Thoracic aorta (tissue), 2 donors: ENCODE results near the gene OR6Y1. TPM values are rescaled to one million over a fixed set of nuclear protein-coding genes. Genes with fewer than 3 reads are reported as not detected.

Source experiments
- ATAC-seq: fragments of 150-250 bp; one replicate; pipeline ENCODE4 v1.8.0; 2017; ENCODE audit warnings: low read depth; ENCODE audit not compliant: insufficient number of reproducible peaks, low FRiP score
- DNase-seq: peaks from one replicate; pipeline ENCODE4 v3.0.0-alpha.2; 2020; ENCODE audit warnings: low spot score
- H3K27ac ChIP-seq, 2 donors: fragments of 200-600 bp; sonication (generic); 1 replicate in 1 of 2; 2 replicates in 1 of 2; pipeline ENCODE4 v1.5.1; 2016; ENCODE audit warnings: mild to moderate bottlenecking in 2 of 2, moderate library complexity in 2 of 2
- H3K27me3 ChIP-seq: fragments of 200-600 bp; sonication (generic); replicated peaks from 2 replicates; pipeline ENCODE4 v1.6.0; 2016; ENCODE audit warnings: mild to moderate bottlenecking; ENCODE audit not compliant: insufficient read depth
- H3K36me3 ChIP-seq: fragments of 200-600 bp; sonication (generic); one replicate; pipeline ENCODE4 v1.5.1; 2016
- H3K4me1 ChIP-seq, 2 donors: fragments of 200-600 bp; sonication (generic); 1 replicate in 1 of 2; 2 replicates in 1 of 2; pipeline versions ENCODE4 v1.5.1 to v1.6.0; 2016; ENCODE audit warnings: low read depth in 2 of 2, mild to moderate bottlenecking in 1 of 2; ENCODE audit not compliant: control insufficient read depth in 1 of 2
- H3K4me3 ChIP-seq: fragments of 200-600 bp; sonication (generic); 2 replicates; pipeline ENCODE4 v1.5.1; 2016; ENCODE audit warnings: mild to moderate bottlenecking
- H3K9me3 ChIP-seq: fragments of 200-600 bp; sonication (generic); 2 replicates; pipeline ENCODE4 v1.5.1; 2016
- total RNA-seq, 2 donors: library from RNA; depleted of rRNA; stranded (reverse); fragments of >200 nt; gene quantifications; one replicate each; pipeline versions ENCODE4 v1.1.0 to v1.2.3, GENCODE V29; 2016
- TF ChIP-seq, protein P1 (sequence below): fragments of 200-600 bp; sonication (generic); IDR thresholded peaks from one replicate; pipeline ENCODE4 v1.5.1; 2019; ENCODE audit warnings: antibody characterized with exemption

OR6Y1 gene
- total RNA-seq, 2 donors from 2014 or later: not detected

- no peaks in the 10 kb centered on the region for H3K9me3 ChIP-seq
- TF ChIP-seq, protein P1, sequence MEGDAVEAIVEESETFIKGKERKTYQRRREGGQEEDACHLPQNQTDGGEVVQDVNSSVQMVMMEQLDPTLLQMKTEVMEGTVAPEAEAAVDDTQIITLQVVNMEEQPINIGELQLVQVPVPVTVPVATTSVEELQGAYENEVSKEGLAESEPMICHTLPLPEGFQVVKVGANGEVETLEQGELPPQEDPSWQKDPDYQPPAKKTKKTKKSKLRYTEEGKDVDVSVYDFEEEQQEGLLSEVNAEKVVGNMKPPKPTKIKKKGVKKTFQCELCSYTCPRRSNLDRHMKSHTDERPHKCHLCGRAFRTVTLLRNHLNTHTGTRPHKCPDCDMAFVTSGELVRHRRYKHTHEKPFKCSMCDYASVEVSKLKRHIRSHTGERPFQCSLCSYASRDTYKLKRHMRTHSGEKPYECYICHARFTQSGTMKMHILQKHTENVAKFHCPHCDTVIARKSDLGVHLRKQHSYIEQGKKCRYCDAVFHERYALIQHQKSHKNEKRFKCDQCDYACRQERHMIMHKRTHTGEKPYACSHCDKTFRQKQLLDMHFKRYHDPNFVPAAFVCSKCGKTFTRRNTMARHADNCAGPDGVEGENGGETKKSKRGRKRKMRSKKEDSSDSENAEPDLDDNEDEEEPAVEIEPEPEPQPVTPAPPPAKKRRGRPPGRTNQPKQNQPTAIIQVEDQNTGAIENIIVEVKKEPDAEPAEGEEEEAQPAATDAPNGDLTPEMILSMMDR: no peak
- DNase-seq (no peak), ATAC-seq (no peak)
- H3K4me3 ChIP-seq: no peak overlapping the region
- H3K4me1 ChIP-seq: no peaks in the 10 kb centered on the region
- H3K36me3 ChIP-seq: no peaks in the 10 kb centered on the region
- H3K27me3 ChIP-seq: no peaks in the 10 kb centered on the region
- no peak overlapping the region for H3K27ac ChIP-seq
Measured at GRCh38 chr1:158527190-158527815, 26.9 kb downstream of the OR6Y1 start.

DNA sequence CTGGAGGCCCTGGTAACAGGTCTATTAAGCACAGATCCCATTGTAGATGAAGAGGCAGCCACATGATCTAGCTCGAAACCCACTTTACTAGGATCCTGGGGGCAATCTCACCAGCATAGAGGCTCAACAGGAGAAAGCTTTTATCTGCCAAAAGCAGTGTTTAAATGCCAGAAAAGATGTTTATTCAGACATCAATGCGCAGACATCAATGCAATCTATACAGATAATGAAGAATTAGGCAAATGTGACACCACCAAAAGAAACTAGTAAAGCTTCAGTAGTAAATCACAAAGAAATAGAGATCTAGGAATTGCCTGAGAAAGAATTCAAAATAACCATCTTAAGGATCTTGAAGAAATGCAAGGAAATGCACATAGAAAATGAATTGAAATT lies 32.5 kb downstream of the OR6Y1 start:
- ATAC-seq (no peak), DNase-seq (no peak)
- Histone ChIP-seq H3K9me3 (no peaks in the 10 kb centered on the region), H3K36me3 (no peaks in the 10 kb centered on the region), H3K27ac (no peak overlapping the region), H3K4me3 (no peak overlapping the region), H3K27me3 (no peaks in the 10 kb centered on the region), H3K4me1 (no peaks in the 10 kb centered on the region)
- TF ChIP-seq, protein P1: no peak

DNA sequence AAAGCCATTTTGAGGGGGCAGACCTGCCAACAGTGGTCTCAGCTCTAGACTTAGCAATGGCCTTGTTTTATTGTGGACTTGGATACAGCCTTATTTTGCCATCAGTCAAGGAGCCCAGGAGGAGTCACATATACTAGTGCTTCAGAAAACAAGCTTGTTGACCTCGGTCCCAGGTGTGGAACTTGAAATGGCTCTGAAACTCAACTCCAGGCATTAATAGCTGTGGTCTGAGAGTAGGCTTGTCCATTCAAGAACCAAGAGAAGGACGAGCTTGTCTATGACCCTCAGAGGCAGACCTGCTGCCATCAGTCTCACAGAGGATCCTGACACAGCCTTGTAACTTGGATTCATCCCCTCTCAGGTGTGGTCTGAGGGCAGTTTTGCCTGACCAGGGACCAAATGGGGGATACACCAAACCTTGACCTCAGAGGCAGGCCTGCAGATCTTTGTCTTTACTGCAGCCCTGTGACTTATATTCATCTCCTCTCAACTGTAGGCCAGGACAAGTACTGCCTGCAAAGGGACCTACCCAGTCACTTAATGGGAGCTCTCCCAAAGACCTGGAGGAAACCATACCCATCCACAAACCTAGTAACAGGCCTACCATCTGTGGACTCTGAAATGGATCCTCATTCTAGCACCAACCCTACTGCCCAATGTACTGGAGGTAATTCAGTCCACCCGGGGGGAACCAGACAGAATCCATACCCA lies 33.1 kb downstream of the OR6Y1 start:
- no peaks in the 10 kb centered on the region for H3K4me1 ChIP-seq
- no peaks in the 10 kb centered on the region for H3K36me3 ChIP-seq
- H3K27me3 ChIP-seq: no peaks in the 10 kb centered on the region
- TF ChIP-seq, protein P1: no peak
- ATAC-seq (no peak), DNase-seq (no peak)
- no peak overlapping the region for H3K27ac ChIP-seq
- H3K4me3 ChIP-seq: no peak overlapping the region
- H3K9me3 ChIP-seq: no peaks in the 10 kb centered on the region

DNA sequence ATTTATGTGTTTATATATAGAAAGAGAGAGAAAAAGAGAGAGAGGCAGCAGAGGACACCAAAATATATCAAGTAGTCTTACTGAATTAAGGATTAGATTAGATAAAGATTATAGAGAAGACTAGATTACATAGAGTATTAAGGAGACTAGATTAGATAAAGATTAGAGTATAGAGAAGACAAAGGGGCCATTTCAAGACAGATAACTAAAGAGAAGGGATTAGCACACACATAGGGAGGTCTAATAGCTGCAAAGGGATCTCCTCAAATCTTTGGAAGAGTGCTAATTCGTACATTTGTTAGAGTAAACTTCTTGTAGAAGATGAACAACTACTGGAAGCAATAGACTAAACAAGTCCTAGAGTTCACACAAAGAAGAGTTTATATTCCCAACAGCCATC lies 34.2 kb downstream of the OR6Y1 start:
- Histone ChIP-seq H3K27ac (no peak overlapping the region), H3K4me3 (no peak overlapping the region), H3K4me1 (no peaks in the 10 kb centered on the region), H3K9me3 (no peaks in the 10 kb centered on the region), H3K27me3 (no peaks in the 10 kb centered on the region), H3K36me3 (no peaks in the 10 kb centered on the region)
- TF ChIP-seq, protein P1: no peak
- no peak for ATAC-seq
- DNase-seq: no peak

DNA sequence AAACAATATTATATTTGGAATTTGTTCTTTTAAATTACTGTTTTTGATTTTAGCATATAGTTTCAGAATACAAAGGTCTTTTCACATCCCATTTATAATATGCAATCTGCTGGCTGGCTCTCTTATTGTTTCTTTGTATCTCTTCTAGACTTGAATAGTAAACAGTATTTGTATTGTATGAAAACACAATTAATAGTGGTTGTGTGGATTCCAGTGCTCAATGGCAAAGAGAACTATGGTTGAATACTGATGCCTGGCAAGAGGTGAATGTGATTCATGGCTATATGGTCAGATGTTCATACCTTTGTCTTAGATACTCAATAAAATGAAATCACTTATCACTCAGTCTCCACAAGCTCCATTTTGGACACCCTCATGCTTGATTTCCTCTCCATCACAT lies 37.2 kb downstream of the OR6Y1 start:
- no peaks in the 10 kb centered on the region for H3K4me1 ChIP-seq
- ATAC-seq (no peak), DNase-seq (no peak)
- H3K9me3 ChIP-seq: no peaks in the 10 kb centered on the region
- no peak overlapping the region for H3K4me3 ChIP-seq
- no peaks in the 10 kb centered on the region for H3K36me3 ChIP-seq
- H3K27me3 ChIP-seq: no peaks in the 10 kb centered on the region
- no peak overlapping the region for H3K27ac ChIP-seq
- TF ChIP-seq, protein P1: no peak
